Measurements from ENCODE around the gene WASHC3.
A peak's percentile ranks its signal among the peaks of the same experiment; 100 is the strongest.
"Not testable (repeated sequence)": the region's sequence is repeated elsewhere in the genome, so short reads cannot be mapped to it uniquely, and the experiment has no call there.

The WASHC3 gene

GRCh38 chr12:102061560-102062418 is at the start of gene WASHC3:
TSS of gene WASHC3 (minus strand) at chr12:102061991. CDS start at chr12:102061962, 29 bp downstream.
- DNase-seq (ENCODE audit: low read depth) = peak; percentile 71

GRCh38 chr12:102110782-102111181 is 49.0 kb upstream of the WASHC3 start:
- no peak for DNase-seq (ENCODE audit: low read depth)

GRCh38 chr12:102107970-102108369 is 46.2 kb upstream of the WASHC3 start:
- DNase-seq (ENCODE audit: low read depth) = no peak

- DNase-seq (ENCODE audit: low read depth) = no peak
Measured at GRCh38 chr12:102106905-102107304, 45.1 kb upstream of the WASHC3 start.

GRCh38 chr12:102096855-102097254 is 35.1 kb upstream of the WASHC3 start:
- DNase-seq (ENCODE audit: low read depth) = no peak

GRCh38 chr12:102095677-102096263 is 34.0 kb upstream of the WASHC3 start:
- DNase-seq (ENCODE audit: low read depth) = no peak

- DNase-seq (ENCODE audit: low read depth) = no peak
Measured at GRCh38 chr12:102093319-102093718, 31.5 kb upstream of the WASHC3 start.

- DNase-seq (ENCODE audit: low read depth) = not testable (repeated sequence)
Measured at GRCh38 chr12:102089228-102089835, 27.5 kb upstream of the WASHC3 start.

- DNase-seq (ENCODE audit: low read depth) = no peak
Measured at GRCh38 chr12:102080842-102081241, 19.1 kb upstream of the WASHC3 start.

GRCh38 chr12:102072092-102072491 is 10.3 kb upstream of the WASHC3 start:
- not testable (repeated sequence) for DNase-seq (ENCODE audit: low read depth)

- DNase-seq (ENCODE audit: low read depth) = no peak
Measured at GRCh38 chr12:102069707-102070106, 7.9 kb upstream of the WASHC3 start.

GRCh38 chr12:102067574-102068258 is 5.9 kb upstream of the WASHC3 start:
- no peak for DNase-seq (ENCODE audit: low read depth)

GRCh38 chr12:102064476-102064875 is 2.7 kb upstream of the WASHC3 start:
- DNase-seq (ENCODE audit: low read depth) = no peak

- DNase-seq (ENCODE audit: low read depth) = no peak
Measured at GRCh38 chr12:102063069-102063468, 1.3 kb upstream of the WASHC3 start.

- no peak for DNase-seq (ENCODE audit: low read depth)
Measured at GRCh38 chr12:102062419-102062806, 622 bp upstream of the WASHC3 start.

- peak; percentile 3 for DNase-seq (ENCODE audit: low read depth)
Measured at GRCh38 chr12:102061096-102061559, 663 bp downstream of the WASHC3 start.

- no peak for DNase-seq (ENCODE audit: low read depth)
Measured at GRCh38 chr12:102059343-102059742, 2.4 kb downstream of the WASHC3 start.

- no peak for DNase-seq (ENCODE audit: low read depth)
Measured at GRCh38 chr12:102054345-102054744, 7.4 kb downstream of the WASHC3 start.

- DNase-seq (ENCODE audit: low read depth) = no peak
Measured at GRCh38 chr12:102053062-102053349, 8.8 kb downstream of the WASHC3 start.

- DNase-seq (ENCODE audit: low read depth) = no peak
Measured at GRCh38 chr12:102052192-102053061, 9.4 kb downstream of the WASHC3 start.

GRCh38 chr12:102051431-102051965 is 10.3 kb downstream of the WASHC3 start:
- no peak for DNase-seq (ENCODE audit: low read depth)
